Cardiac muscle cell (in vitro differentiated cells and primary cell): ENCODE data around the gene CYBRD1. TPM values are rescaled to one million over a fixed set of nuclear protein-coding genes. Genes with fewer than 3 reads are reported as not detected.
A peak's percentile ranks its signal among the peaks of the same experiment; 100 is the strongest.

ENCODE experiments used
- DNase-seq, 2 donors: peaks; one replicate each; pipeline versions ENCODE4 v3.0.0 to v3.0.0-alpha.2; 2010 to 2017; ENCODE audit warnings: low read depth in 1 of 2, low spot score in 1 of 2
- H3K27ac ChIP-seq: fragments of 200-600 bp; sonication (generic); 2 replicates; pipeline ENCODE4 v1.5.1; 2016
- H3K27me3 ChIP-seq: fragments of 200-600 bp; sonication (generic); 2 replicates; pipeline ENCODE4 v1.6.0; 2016; ENCODE audit warnings: control low read depth
- H3K36me3 ChIP-seq: fragments of 200-600 bp; sonication (generic); 2 replicates; pipeline ENCODE4 v1.5.1; 2016; ENCODE audit warnings: control low read depth
- H3K4me1 ChIP-seq: fragments of 200-600 bp; sonication (generic); 2 replicates; pipeline ENCODE4 v1.8.1; 2017; ENCODE audit warnings: low read depth, mild to moderate bottlenecking, mixed run types
- H3K4me3 ChIP-seq: fragments of 200-600 bp; sonication (generic); 2 replicates; pipeline ENCODE4 v1.5.1; 2016; ENCODE audit warnings: mild to moderate bottlenecking
- H3K9me3 ChIP-seq: fragments of 200-600 bp; sonication (generic); 2 replicates; pipeline ENCODE4 v1.5.1; 2017; ENCODE audit warnings: low read depth, mild to moderate bottlenecking, control low read depth
- polyA plus RNA-seq: library from polyadenylated mRNA; unstranded; fragments of >200 nt; fragmentation: Nextera tagmentation; extraction: Ambion mirVana; gene quantifications from 2 replicates; pipeline ENCODE4 v1.2.1, GENCODE V29; 2016
- total RNA-seq: library from RNA; depleted of rRNA; stranded (reverse); fragments of >200 nt; gene quantifications from 2 replicates; pipeline ENCODE4 v1.2.3, GENCODE V29; 2016
- TF ChIP-seq, protein P1 (sequence below): IDR thresholded peaks from 2 replicates; pipeline ENCODE4 v1.5.1; 2012; ENCODE audit warnings: low read depth, mild to moderate bottlenecking, low read length

CYBRD1 gene
- total and polyA plus RNA-seq, 2 experiments from 2014 or later, result 0.86 to 2.3 TPM

GRCh38 chr2:171578127-171578803, 56.0 kb downstream of the CYBRD1 start:
- no peaks in the 10 kb centered on the region for H3K4me1 ChIP-seq
- H3K27ac ChIP-seq, result no peak overlapping the region
- peaks cover 1% of the 10 kb centered on the region for H3K27me3 ChIP-seq
- TF ChIP-seq, protein P1, sequence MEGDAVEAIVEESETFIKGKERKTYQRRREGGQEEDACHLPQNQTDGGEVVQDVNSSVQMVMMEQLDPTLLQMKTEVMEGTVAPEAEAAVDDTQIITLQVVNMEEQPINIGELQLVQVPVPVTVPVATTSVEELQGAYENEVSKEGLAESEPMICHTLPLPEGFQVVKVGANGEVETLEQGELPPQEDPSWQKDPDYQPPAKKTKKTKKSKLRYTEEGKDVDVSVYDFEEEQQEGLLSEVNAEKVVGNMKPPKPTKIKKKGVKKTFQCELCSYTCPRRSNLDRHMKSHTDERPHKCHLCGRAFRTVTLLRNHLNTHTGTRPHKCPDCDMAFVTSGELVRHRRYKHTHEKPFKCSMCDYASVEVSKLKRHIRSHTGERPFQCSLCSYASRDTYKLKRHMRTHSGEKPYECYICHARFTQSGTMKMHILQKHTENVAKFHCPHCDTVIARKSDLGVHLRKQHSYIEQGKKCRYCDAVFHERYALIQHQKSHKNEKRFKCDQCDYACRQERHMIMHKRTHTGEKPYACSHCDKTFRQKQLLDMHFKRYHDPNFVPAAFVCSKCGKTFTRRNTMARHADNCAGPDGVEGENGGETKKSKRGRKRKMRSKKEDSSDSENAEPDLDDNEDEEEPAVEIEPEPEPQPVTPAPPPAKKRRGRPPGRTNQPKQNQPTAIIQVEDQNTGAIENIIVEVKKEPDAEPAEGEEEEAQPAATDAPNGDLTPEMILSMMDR, result no peak
- H3K9me3 ChIP-seq, result no peaks in the 10 kb centered on the region
- no peak overlapping the region for H3K4me3 ChIP-seq
- DNase-seq, result no peak
- no peaks in the 10 kb centered on the region for H3K36me3 ChIP-seq

- no peak overlapping the region for H3K4me3 ChIP-seq
- no peaks in the 10 kb centered on the region for H3K36me3 ChIP-seq
- no peak for DNase-seq
- TF ChIP-seq, protein P1, result no peak
- H3K27me3 ChIP-seq, result no peaks in the 10 kb centered on the region
- no peaks in the 10 kb centered on the region for H3K9me3 ChIP-seq
- H3K27ac ChIP-seq, result no peak overlapping the region
- H3K4me1 ChIP-seq, result no peaks in the 10 kb centered on the region
These were observed 57.2 kb downstream of the CYBRD1 start for GRCh38 chr2:171579481-171579880.

DNA sequence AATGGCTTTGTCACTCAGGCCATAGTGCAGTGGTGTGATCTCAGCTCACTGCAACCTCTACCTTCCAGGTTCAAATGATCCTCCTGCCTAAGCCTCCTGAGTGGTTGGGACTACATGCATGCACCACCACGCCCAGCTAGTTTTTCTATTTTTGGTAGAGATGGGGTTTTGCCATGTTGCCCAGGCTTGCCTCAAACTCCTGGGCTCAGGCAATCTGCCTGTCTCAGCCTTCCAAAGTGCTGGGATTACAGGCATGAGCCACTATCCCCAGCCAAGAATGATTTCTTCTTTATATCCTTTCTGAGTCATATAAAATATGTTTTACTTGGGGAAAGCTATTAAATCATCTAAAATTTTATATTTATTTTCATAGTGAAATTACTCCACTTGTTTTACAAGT, 61.3 kb downstream of the CYBRD1 start:
- no peaks in the 10 kb centered on the region for H3K4me1 ChIP-seq
- no peak overlapping the region for H3K27ac ChIP-seq
- H3K9me3 ChIP-seq, result no peaks in the 10 kb centered on the region
- H3K36me3 ChIP-seq, result no peaks in the 10 kb centered on the region
- no peaks in the 10 kb centered on the region for H3K27me3 ChIP-seq
- H3K4me3 ChIP-seq, result no peak overlapping the region
- DNase-seq, result no peak
- TF ChIP-seq, protein P1, result no peak

DNA sequence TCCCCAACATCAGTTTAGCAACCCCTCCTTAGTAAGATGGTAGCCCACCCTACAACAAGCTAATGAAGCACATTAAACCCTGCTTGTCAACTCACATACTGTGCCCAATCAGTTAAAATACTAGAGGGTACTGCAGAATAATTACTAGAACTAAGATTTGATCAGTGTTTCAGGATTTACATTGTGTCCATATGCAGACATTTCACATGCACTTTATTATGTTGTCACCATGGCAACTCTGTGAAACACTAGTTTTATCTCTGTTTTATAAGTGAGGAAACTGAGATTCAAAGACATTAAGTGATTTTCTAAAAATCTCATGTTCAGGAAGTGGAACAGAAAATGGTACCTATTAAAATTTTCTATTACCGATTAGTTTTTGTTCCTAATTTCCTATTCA, 61.7 kb downstream of the CYBRD1 start:
- Histone ChIP-seq H3K4me3 (no peak overlapping the region), H3K4me1 (no peaks in the 10 kb centered on the region), H3K36me3 (no peaks in the 10 kb centered on the region), H3K27me3 (no peaks in the 10 kb centered on the region), H3K9me3 (no peaks in the 10 kb centered on the region), H3K27ac (no peak overlapping the region)
- peak in 1 of 2 donors; percentile 20 for DNase-seq
- TF ChIP-seq, protein P1, result no peak

GRCh38 chr2:171587132-171587531, 64.9 kb downstream of the CYBRD1 start:
- Histone ChIP-seq H3K27me3 (peaks cover 6% of the 10 kb centered on the region), H3K36me3 (no peaks in the 10 kb centered on the region), H3K27ac (no peak overlapping the region), H3K9me3 (no peaks in the 10 kb centered on the region), H3K4me3 (no peak overlapping the region), H3K4me1 (no peaks in the 10 kb centered on the region)
- TF ChIP-seq, protein P1, result no peak
- no peak for DNase-seq
